Stimulated activated CD4-positive, alpha-beta T cell treated with anti-CD3 and anti-CD28 coated beads, Interleukin-12 subunit alpha, Interleukin-12 subunit beta, amount 100 ng/mL, for 4 hours (primary cell): ENCODE measurements around the gene ARPC5.

Experiments used
- DNase-seq: peaks from one replicate; pipeline ENCODE4 v3.0.0-alpha.2; 2020

ARPC5 gene

DNA sequence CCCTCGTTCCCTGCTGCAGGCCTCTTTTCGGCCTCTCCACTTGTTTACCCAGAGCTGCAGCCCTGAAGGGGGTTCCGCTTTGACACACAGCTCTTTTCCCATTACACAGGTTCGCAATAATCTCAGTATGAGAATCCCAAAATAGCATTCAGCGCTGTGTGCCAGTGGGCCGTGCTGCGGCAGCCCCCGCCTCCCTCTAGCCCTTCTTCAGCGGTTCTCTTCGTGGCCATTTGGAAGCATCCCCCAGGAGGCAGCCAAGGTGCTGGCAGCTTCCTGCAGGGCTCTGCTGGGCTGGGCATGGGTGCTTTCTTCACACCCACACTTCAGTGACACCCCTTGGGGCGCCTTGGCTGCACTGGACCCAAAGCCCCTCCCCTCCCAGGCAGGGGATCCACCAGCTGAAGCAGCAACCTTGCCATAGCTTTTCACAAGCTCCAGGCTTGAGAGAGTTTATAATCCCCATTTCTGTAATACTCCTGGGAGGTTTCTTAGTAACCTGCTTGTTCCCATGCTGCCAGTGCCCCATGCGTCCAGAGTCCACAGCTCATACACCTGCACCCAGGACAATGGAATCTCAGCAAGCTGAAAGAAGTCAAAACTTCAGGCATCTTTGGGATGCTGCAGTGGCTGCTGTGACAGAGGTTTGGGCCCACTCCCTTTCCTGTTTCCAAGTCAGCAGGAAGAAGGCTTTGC is 53.4 kb downstream of the ARPC5 start:
- DNase-seq = no peak

DNA sequence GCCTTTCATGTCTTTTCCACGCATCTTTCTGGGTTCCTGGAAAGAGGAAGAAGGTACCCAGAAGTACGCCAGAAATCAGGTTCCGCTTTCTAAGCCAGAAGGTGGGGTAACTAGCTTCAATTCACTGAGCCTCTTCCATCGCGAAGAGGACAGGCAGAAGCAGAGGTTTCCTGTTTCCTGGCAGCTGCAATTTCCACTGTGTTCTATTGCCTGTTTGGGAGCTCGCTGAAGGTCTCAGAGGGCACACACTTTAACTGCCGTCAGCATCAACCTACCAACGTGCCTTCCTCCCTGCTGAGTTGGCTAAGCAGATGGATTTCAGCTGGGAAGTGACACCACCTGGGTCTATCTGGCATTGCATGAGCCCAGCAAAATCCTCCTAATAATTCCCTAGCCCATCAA is 55.3 kb downstream of the ARPC5 start:
- no peak for DNase-seq

DNA sequence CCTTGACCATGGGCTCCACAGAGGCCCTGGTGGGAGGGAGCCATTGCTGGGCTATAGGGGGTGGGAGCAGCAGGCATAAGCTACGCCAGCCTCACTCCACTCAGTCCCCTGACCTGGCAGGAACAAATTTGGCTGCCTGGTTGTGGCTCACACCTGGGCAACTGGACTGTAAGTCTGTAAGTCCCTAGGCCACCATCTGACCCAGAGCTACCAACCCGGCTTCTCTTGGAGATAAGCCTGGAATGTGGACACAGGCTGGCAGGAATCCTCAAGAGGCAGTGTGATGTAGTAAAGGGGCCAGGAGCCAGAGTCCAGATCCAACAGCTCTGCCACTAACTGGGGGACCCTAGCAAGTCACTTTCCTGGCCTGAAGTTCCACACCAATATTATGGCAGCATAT is 56.7 kb downstream of the ARPC5 start:
- DNase-seq = no peak

DNA sequence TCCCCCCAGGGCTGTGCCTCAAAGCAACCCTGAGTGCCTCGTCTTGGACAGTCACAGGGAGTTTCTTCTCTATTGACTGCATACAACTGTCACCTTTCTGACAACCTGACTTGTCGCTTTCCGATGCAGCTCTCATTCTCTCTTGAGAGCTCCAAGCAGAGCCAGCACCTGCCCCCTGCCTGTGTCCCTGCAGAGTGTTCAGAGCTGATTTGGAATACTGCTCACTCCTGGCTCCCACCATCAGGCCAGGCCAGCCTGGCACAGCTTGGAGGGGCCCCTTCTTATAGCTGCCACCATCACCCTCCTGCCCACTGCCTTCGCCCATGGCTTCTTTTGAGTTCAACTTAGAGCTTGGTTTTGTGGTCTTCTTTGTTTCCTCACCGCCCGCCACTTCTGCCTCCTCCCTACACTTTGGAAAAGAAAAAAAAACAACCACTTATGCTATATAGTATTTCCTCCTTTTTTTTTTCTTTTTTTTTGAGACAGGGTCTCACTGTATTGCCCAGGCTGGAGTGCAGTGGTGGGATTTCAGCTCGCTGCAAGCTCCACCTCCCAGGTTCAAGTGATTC is 57.6 kb downstream of the ARPC5 start:
- no peak for DNase-seq

DNA sequence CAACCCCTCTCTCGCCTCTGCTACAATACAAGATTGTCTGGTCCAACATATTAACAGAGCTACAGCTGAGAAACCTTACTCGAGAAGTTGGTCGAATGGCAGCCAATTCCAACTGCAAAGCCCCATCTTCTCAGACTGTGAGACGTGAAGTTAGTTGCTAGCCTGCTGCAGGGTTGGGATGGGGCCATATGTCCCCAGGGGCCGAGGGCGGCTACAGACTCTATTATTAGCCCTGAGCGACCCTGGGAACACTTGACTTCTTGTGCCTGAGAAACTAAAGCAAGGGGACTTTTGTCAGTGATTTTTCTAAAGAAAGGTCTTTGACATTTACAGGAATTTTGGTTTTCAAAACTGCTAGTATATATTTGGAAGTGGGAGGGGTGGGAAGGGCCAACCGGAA is 59.0 kb downstream of the ARPC5 start:
- no peak for DNase-seq

DNA sequence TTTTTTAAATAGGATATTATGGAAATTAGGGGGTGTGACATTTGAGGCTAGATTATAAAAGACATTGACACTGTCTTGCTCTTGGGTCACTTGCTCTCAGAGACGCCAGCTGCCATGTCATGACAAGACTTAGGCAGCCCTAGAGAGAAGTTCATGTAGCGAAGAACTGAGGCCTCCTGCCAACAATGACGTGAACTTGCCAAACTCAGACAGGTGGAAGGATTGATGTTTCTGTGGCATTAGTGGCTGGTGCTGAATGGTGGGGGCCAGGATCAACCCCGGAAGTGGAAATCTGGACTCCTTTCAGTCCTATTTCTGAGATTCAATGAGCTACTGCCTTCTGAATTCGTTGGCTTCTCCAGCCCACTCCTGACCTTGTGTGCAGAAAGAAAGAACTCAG is 60.0 kb downstream of the ARPC5 start:
- DNase-seq = no peak

DNA sequence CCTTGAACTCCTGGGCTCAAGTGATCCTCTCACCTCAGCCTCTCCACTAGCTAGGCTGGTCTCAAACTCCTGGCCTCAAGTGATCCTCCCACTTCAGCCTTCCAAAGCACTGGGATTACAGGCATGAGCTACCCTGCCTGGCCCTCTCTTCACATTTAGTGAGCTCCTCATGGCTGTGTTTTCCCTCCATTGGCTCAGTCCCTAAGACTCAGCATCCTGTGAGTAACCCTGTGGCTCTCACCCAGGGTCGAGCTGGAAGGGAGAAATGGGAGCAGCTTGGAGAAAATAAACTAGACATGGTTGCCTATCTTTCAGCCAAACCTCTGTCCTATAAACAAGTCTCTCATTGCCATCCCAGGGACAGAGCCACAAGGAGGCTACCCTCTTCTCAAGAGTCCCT is 62.9 kb downstream of the ARPC5 start:
- DNase-seq = no peak

DNA sequence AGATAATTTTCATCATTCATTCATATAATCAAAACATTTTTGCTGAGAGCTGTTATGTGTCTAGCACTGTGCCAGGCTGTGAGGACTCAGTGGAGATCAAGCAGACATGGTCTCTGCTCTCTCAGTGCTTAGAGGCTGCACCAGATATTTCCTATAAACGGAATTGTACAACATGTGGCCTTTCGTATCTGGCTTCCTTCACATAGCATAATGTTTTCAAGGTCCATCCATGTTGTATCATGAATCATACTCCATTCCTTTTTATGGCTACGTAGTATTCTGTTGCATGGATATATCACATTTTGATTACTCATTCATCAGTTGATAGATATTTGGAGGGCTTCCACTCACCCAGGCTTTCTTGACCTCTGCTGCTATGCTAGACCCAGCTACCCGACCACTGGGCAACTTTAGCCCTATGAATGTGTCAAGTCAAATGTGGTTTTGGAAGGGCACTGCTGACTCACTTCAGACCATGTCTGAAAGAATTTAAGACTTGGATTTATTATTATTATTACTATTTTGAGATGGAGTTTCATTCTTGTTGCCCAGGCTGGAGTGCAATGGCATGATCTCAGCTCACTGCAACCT is 63.8 kb downstream of the ARPC5 start:
- no peak for DNase-seq
